Glutamatergic neuron (in vitro differentiated cells): ENCODE data around the gene CACNA1G. TPM values are rescaled to one million over a fixed set of nuclear protein-coding genes. Genes with fewer than 3 reads are reported as not detected.

Experiments
- DNase-seq: peaks from one replicate; pipeline ENCODE4 v3.0.0; 2022
- H3K27ac Mint-ChIP-seq: one replicate; pipeline ENCODE4 v1.8.0; 2020; ENCODE audit warnings: mild to moderate bottlenecking, mixed read lengths, inconsistent platforms; ENCODE audit not compliant: unreplicated experiment
- H3K27me3 Mint-ChIP-seq: one replicate; pipeline ENCODE4 v1.8.0; 2020; ENCODE audit warnings: mild to moderate bottlenecking, moderate library complexity, mixed read lengths, inconsistent platforms; ENCODE audit not compliant: unreplicated experiment
- H3K36me3 Mint-ChIP-seq: one replicate; pipeline ENCODE4 v1.8.0; 2020; ENCODE audit warnings: mild to moderate bottlenecking, mixed read lengths, inconsistent platforms; ENCODE audit not compliant: unreplicated experiment
- H3K4me1 Mint-ChIP-seq: one replicate; pipeline ENCODE4 v1.8.0; 2020; ENCODE audit warnings: mild to moderate bottlenecking, low read depth, mixed read lengths, inconsistent platforms; ENCODE audit not compliant: unreplicated experiment
- H3K4me3 Mint-ChIP-seq: one replicate; pipeline ENCODE4 v1.8.0; 2020; ENCODE audit warnings: mild to moderate bottlenecking, mixed read lengths, inconsistent platforms; ENCODE audit not compliant: unreplicated experiment
- H3K9me3 Mint-ChIP-seq: one replicate; pipeline ENCODE4 v1.8.0; 2020; ENCODE audit warnings: mild to moderate bottlenecking, moderate library complexity, mixed read lengths, inconsistent platforms; ENCODE audit not compliant: unreplicated experiment
- total RNA-seq: library from RNA; stranded (reverse); fragmentation: NEBNext Ultra II Directional; extraction: Animal tissue kit (Norgen Biotek cat#: 25700); gene quantifications from one replicate; pipeline ENCODE4 v1.2.1, GENCODE V29; 2021; ENCODE audit not compliant: unreplicated experiment
- TF ChIP-seq, protein P1 (sequence below): fragments of 200-600 bp; sonication (generic); IDR thresholded peaks from one replicate; pipeline ENCODE4 v1.5.0; 2021; ENCODE audit not compliant: partially characterized antibody, unreplicated experiment

The CACNA1G gene
- total RNA-seq, 1 donor from 2014 or later: 2.2 TPM

DNA sequence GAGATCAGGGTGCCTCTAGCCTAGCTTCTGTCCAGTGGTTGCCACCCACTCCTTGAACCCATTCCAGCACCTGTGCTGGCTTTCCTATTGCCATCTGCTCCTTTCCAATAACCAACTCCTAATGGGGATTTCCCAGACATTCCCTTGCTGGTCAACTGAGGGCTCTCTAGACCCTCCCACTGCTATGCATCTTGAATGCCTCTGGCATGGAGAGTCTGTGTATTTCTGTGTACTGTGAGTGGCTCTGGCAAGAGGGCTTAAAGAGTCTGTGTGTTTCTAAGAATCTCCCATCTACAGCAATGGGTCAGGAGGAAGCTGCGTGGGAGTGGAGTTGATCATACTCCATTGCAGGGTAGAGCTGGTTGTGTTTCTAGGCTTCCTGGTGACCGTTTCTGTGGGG is 39.0 kb upstream of the CACNA1G start:
- no peak overlapping the region for H3K4me3 Mint-ChIP-seq
- TF ChIP-seq, protein P1, sequence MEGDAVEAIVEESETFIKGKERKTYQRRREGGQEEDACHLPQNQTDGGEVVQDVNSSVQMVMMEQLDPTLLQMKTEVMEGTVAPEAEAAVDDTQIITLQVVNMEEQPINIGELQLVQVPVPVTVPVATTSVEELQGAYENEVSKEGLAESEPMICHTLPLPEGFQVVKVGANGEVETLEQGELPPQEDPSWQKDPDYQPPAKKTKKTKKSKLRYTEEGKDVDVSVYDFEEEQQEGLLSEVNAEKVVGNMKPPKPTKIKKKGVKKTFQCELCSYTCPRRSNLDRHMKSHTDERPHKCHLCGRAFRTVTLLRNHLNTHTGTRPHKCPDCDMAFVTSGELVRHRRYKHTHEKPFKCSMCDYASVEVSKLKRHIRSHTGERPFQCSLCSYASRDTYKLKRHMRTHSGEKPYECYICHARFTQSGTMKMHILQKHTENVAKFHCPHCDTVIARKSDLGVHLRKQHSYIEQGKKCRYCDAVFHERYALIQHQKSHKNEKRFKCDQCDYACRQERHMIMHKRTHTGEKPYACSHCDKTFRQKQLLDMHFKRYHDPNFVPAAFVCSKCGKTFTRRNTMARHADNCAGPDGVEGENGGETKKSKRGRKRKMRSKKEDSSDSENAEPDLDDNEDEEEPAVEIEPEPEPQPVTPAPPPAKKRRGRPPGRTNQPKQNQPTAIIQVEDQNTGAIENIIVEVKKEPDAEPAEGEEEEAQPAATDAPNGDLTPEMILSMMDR: no peak
- H3K9me3 Mint-ChIP-seq: no peaks in the 10 kb centered on the region
- H3K27me3 Mint-ChIP-seq: peaks cover 3% of the 10 kb centered on the region
- DNase-seq: no peak
- no peaks in the 10 kb centered on the region for H3K36me3 Mint-ChIP-seq
- H3K27ac Mint-ChIP-seq: no peak overlapping the region
- peaks cover 13% of the 10 kb centered on the region for H3K4me1 Mint-ChIP-seq

DNA sequence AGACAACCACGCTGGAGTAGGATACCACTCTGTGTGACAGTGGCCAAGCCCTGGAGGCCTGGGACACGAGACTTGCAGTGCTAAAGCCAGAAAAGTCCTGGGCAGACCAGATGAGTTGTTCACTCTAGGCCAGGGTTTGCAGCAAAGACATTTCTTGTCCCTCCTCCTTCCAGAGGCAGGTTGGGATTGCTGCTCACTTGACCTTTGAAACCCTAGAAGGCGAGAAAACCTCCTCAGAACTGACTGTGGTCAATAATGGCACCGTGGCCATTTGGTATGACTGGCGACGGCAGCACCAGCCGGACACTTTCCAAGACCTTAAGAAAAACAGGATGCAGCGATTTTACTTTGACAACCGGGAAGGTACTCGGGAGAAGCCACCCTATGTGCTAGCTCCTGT is 37.7 kb upstream of the CACNA1G start:
- no peak overlapping the region for H3K4me3 Mint-ChIP-seq

DNA sequence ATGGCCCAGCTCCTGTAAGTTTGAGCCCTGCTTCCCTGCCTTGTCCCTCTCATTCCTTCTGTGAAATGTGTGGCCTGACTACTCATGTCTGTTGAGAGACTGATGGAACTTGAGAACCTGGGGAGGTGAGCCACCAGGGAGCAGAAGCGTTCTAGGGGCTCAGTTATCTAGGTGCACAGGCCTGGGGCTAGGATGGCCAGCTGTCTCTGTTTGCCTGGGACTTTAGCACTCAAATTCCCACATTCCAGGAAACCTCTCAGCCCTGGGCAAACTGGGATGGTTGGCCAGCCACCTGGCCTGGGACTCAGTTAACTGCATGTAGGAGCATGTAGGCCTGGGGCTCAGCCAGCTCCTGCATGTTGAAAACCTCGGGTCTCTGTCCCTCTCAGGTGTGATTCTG is 37.3 kb upstream of the CACNA1G start:
- no peaks in the 10 kb centered on the region for H3K9me3 Mint-ChIP-seq
- no peak for DNase-seq
- H3K4me1 Mint-ChIP-seq: peaks cover 13% of the 10 kb centered on the region
- no peak overlapping the region for H3K27ac Mint-ChIP-seq
- H3K4me3 Mint-ChIP-seq: no peak overlapping the region
- H3K36me3 Mint-ChIP-seq: no peaks in the 10 kb centered on the region
- TF ChIP-seq, protein P1: no peak
- H3K27me3 Mint-ChIP-seq: no peaks in the 10 kb centered on the region

More for the DNA sequence above, 37.7 kb upstream of the CACNA1G start:
- DNase-seq: no peak
- Mint-ChIP-seq H3K27ac (no peak overlapping the region), H3K36me3 (no peaks in the 10 kb centered on the region), H3K9me3 (no peaks in the 10 kb centered on the region), H3K27me3 (peaks cover 3% of the 10 kb centered on the region), H3K4me1 (peaks cover 13% of the 10 kb centered on the region)
- TF ChIP-seq, protein P1: no peak

DNA sequence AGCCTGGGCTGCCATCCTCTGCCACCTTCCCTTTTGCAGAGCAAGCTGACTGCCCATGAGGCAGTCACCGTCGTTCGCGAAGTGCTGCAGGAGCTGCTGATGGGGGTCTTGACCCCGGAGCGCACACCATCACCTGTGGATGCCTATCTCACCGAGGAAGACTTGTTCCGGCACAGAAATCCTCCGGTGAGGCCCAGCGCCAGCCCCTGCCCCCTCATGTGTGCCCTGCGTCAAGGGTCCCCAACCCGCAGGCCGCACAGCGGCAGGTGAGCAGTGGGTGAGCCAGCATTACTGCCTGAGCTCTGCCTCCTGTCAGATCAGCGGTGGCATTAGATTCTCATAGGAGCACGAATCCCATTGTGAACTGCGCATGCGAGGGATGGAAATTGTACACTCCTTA is 35.7 kb upstream of the CACNA1G start:
- Mint-ChIP-seq H3K36me3 (no peaks in the 10 kb centered on the region), H3K4me3 (no peak overlapping the region), H3K27ac (no peak overlapping the region), H3K9me3 (no peaks in the 10 kb centered on the region), H3K27me3 (no peaks in the 10 kb centered on the region), H3K4me1 (peaks cover 6% of the 10 kb centered on the region)
- DNase-seq: no peak
- TF ChIP-seq, protein P1: no peak

DNA sequence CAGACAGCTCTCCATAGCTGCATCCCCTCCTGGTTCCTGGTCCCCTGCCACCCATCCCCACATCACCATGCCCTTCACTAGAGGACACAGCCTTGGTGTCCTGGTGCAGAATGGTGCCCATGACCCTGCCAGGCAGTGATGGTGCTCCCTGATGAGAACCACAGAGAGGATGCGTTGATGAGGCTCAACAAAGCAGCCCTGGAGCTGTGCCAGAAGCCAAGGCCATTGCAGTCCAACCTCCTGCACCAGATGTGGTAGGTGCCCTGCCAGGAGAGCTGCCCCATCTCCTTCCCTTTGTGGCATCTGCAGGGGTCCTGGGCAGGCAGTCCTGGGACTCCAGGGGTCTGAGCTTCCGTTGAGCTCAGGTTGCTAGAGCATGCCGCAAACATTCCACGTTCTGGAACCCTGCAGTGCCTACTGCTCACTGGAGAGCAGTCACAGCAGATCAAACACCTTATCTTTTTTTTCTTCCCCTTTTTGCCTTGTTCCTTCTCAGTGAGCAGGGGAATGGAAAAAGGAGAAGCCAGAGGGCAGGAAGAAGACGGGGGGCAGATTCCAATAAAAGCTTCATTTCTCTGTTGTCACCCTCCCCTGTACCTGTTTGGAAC is 33.3 kb upstream of the CACNA1G start:
- Mint-ChIP-seq H3K36me3 (no peaks in the 10 kb centered on the region), H3K27ac (no peak overlapping the region), H3K4me3 (no peak overlapping the region), H3K4me1 (peaks cover 3% of the 10 kb centered on the region), H3K27me3 (peaks cover 4% of the 10 kb centered on the region), H3K9me3 (no peaks in the 10 kb centered on the region)
- DNase-seq: no peak
- TF ChIP-seq, protein P1: no peak
